HEK293 (cell line): ENCODE measurements around the gene GRM4.

Experiments used
- CTCF ChIA-PET: fragments of 350-600 bp; formaldehyde crosslinking; extraction: SDS; loops from one replicate; lab custom pipeline; 2021; ENCODE audit warnings: antibody characterized with exemption; lab: Yijun Ruan, JAX
- POLR2A ChIA-PET: fragments of 300-600 bp; formaldehyde crosslinking; extraction: SDS; loops from one replicate; lab custom pipeline; 2020; ENCODE audit warnings: antibody characterized with exemption, inconsistent platforms; lab: Yijun Ruan, JAX
- H3K27ac ChIP-seq: fragments of 200-500 bp; sonication (Bioruptor generic); 2 replicates; pipeline ENCODE4 v1.5.1; 2014; ENCODE audit warnings: low read depth, low read length, control low read depth, inconsistent platforms; ENCODE audit errors: extremely low read depth
- H3K36me3 ChIP-seq, 2 experiments: fragments of 200-500 bp in 1 of 2; sonication (Bioruptor generic) in 1 of 2; 1 replicate in 1 of 2; 2 replicates in 1 of 2; pipeline ENCODE4 v1.5.1; 2014 to 2017; ENCODE audit warnings: inconsistent platforms in 2 of 2, low read length in 2 of 2; ENCODE audit not compliant: control insufficient read depth in 2 of 2, insufficient read depth in 1 of 2
- H3K4me1 ChIP-seq: fragments of 200-500 bp; sonication (Bioruptor generic); 2 replicates; pipeline ENCODE4 v1.5.1; 2014; ENCODE audit warnings: mild to moderate bottlenecking, low read length, inconsistent platforms; ENCODE audit not compliant: control insufficient read depth, insufficient read depth
- H3K4me3 ChIP-seq: 2 replicates; pipeline ENCODE4 v1.5.1; 2011; ENCODE audit warnings: low read depth, mild to moderate bottlenecking, control low read depth, low read length, moderate library complexity
- H3K9me3 ChIP-seq: fragments of 200-500 bp; sonication (Bioruptor generic); 2 replicates; pipeline ENCODE4 v1.5.1; 2014; ENCODE audit warnings: low read depth, low read length, inconsistent platforms; ENCODE audit not compliant: control insufficient read depth, insufficient read depth
- KLF10 ChIP-seq: fragments of 450-650 bp; IDR thresholded peaks from 2 replicates; pipeline ENCODE4 v1.5.1; 2018; ENCODE audit warnings: missing biosample characterization, mild to moderate bottlenecking, missing genetic modification characterization
- PRDM10 ChIP-seq: fragments of 450-650 bp; formaldehyde crosslinking; IDR thresholded peaks from 2 replicates; pipeline ENCODE4 v1.5.1; 2016; ENCODE audit warnings: missing biosample characterization, missing genetic modification characterization
- PRDM4 ChIP-seq: fragments of 450-650 bp; formaldehyde crosslinking; IDR thresholded peaks from 2 replicates; pipeline ENCODE4 v1.5.1; 2017; ENCODE audit warnings: missing biosample characterization, missing genetic modification characterization
- ZBTB17 ChIP-seq: fragments of 450-650 bp; formaldehyde crosslinking; IDR thresholded peaks from 2 replicates; pipeline ENCODE4 v1.5.1; 2016; ENCODE audit warnings: missing biosample characterization, missing genetic modification characterization
- ZBTB26 ChIP-seq: fragments of 450-650 bp; formaldehyde crosslinking; optimal IDR thresholded peaks from 2 replicates; pipeline ENCODE3; 2016; ENCODE audit warnings: missing biosample characterization, mild to moderate bottlenecking, missing genetic modification characterization
- ZFP69B ChIP-seq: fragments of 450-650 bp; formaldehyde crosslinking; IDR thresholded peaks from 2 replicates; pipeline ENCODE4 v1.5.1; 2016; ENCODE audit warnings: missing biosample characterization, missing genetic modification characterization
- ZIC2 ChIP-seq: fragments of 450-650 bp; formaldehyde crosslinking; IDR thresholded peaks from 2 replicates; pipeline ENCODE4 v1.5.1; 2016; ENCODE audit warnings: missing biosample characterization, missing genetic modification characterization
- ZNF133 ChIP-seq: fragments of 450-650 bp; formaldehyde crosslinking; IDR thresholded peaks from 2 replicates; pipeline ENCODE4 v1.5.1; 2016; ENCODE audit warnings: missing biosample characterization, missing genetic modification characterization
- ZNF292 ChIP-seq: fragments of 450-650 bp; formaldehyde crosslinking; IDR thresholded peaks from 2 replicates; pipeline ENCODE4 v1.5.1; 2016; ENCODE audit warnings: low read depth, missing biosample characterization, missing genetic modification characterization, borderline replicate concordance
- ZNF350 ChIP-seq: fragments of 450-650 bp; formaldehyde crosslinking; IDR thresholded peaks from 2 replicates; pipeline ENCODE4 v1.5.0; 2017; ENCODE audit warnings: missing biosample characterization, mild to moderate bottlenecking, missing genetic modification characterization
- ZNF354C ChIP-seq: fragments of 450-650 bp; formaldehyde crosslinking; IDR thresholded peaks from 2 replicates; pipeline ENCODE4 v1.5.1; 2016; ENCODE audit warnings: missing biosample characterization, missing genetic modification characterization, low read depth, borderline replicate concordance
- ZNF362 ChIP-seq: fragments of 450-650 bp; formaldehyde crosslinking; IDR thresholded peaks from 2 replicates; pipeline ENCODE4 v1.5.1; 2016; ENCODE audit warnings: missing biosample characterization, missing genetic modification characterization
- ZNF48 ChIP-seq: fragments of 450-650 bp; formaldehyde crosslinking; IDR thresholded peaks from 2 replicates; pipeline ENCODE4 v1.5.1; 2016; ENCODE audit warnings: missing biosample characterization, missing genetic modification characterization
- ZNF514 ChIP-seq: fragments of 450-650 bp; formaldehyde crosslinking; IDR thresholded peaks from 2 replicates; pipeline ENCODE4 v1.5.1; 2016; ENCODE audit warnings: missing biosample characterization, missing genetic modification characterization
- ZNF529 ChIP-seq: fragments of 450-650 bp; formaldehyde crosslinking; IDR thresholded peaks from 2 replicates; pipeline ENCODE4 v1.5.1; 2017; ENCODE audit warnings: missing genetic modification characterization, missing biosample characterization; ENCODE audit not compliant: insufficient replicate concordance
- ZNF596 ChIP-seq: fragments of 450-650 bp; IDR thresholded peaks from 2 replicates; pipeline ENCODE4 v1.5.0; 2018; ENCODE audit warnings: missing biosample characterization, mild to moderate bottlenecking, missing genetic modification characterization, moderate library complexity
- ZSCAN16 ChIP-seq: fragments of 450-650 bp; formaldehyde crosslinking; IDR thresholded peaks from 2 replicates; pipeline ENCODE4 v1.5.1; 2016; ENCODE audit warnings: missing biosample characterization, missing genetic modification characterization

GRM4 gene

GRCh38 chr6:34120953-34121675 lies 24.8 kb downstream of the GRM4 start (continued):
- no peak for TF ChIP-seq PRDM10 (tag by site-specific recombination)
- TF ChIP-seq ZSCAN16 (tag by site-specific recombination), result no peak

- TF ChIP-seq ZNF514 (tag by site-specific recombination), result no peak
- TF ChIP-seq PRDM4 (tag by site-specific recombination), result no peak
- TF ChIP-seq ZNF48, result no peak
- TF ChIP-seq ZBTB17 (tag by site-specific recombination), result no peak
- no peak for TF ChIP-seq ZFP69B (tag by site-specific recombination)
- no peak for TF ChIP-seq ZNF529 (tag by site-specific recombination)
- TF ChIP-seq ZNF362 (tag by site-specific recombination), result no peak
- no peak for TF ChIP-seq ZNF292 (tag by site-specific recombination)
- no peak for TF ChIP-seq ZNF133 (tag by site-specific recombination)
- no peak for TF ChIP-seq ZNF354C
- TF ChIP-seq KLF10 (tag by site-specific recombination), result no peak
- no peak for TF ChIP-seq ZNF350 (tag by site-specific recombination)
- TF ChIP-seq ZBTB26 (tag by site-specific recombination), result no peak
- TF ChIP-seq ZIC2, result no peak
- TF ChIP-seq ZNF596, result no peak
- Histone ChIP-seq H3K4me3 (no peak overlapping the region), H3K36me3 (no peaks in the 10 kb centered on the region), H3K4me1 (no peaks in the 10 kb centered on the region), H3K9me3 (no peaks in the 10 kb centered on the region), H3K27ac (no peak overlapping the region)
- CTCF ChIA-PET, result interaction anchor here (0.6 to 1.0 kb wide), 3 partner anchors 18 to 535 kb away, joined by 3 to 4 read pairs (median 3); no protein-coding TSS in a partner anchor
- POLR2A ChIA-PET, result no interaction called here
Observed at GRCh38 chr6:34115915-34116314, 30.0 kb downstream of the GRM4 start.
